M059J (cell line): Measurements from ENCODE around the gene ASH1L. TPM values are rescaled to one million over a fixed set of nuclear protein-coding genes. Genes with fewer than 3 reads are reported as not detected.
"Not testable (repeated sequence)": the region's sequence is repeated elsewhere in the genome, so short reads cannot be mapped to it uniquely, and the experiment has no call there.

ENCODE experiments used
- DNase-seq: peaks from one replicate; pipeline ENCODE4 v3.0.0-alpha.2; 2012; ENCODE audit warnings: low read depth
- total RNA-seq: library from RNA; depleted of rRNA; stranded (reverse); fragments of >200 nt; shearing (Covaris generic); gene quantifications from 2 replicates; pipeline ENCODE4 v1.2.3, GENCODE V29; 2014

The ASH1L gene
- total RNA-seq, 1 experiment from 2014 or later: 23.4 TPM

- DNase-seq: peak; percentile 33
These were observed 623 bp downstream of the ASH1L start for GRCh38 chr1:155561779-155562580.

GRCh38 chr1:155555915-155556314 is 6.7 kb downstream of the ASH1L start:
- DNase-seq: no peak

GRCh38 chr1:155553349-155553748 is 9.3 kb downstream of the ASH1L start:
- no peak for DNase-seq

GRCh38 chr1:155548706-155549105 is 13.9 kb downstream of the ASH1L start:
- no peak for DNase-seq

- no peak for DNase-seq
These were observed 22.4 kb downstream of the ASH1L start for GRCh38 chr1:155540000-155540874.

GRCh38 chr1:155537193-155537592 is 25.4 kb downstream of the ASH1L start:
- DNase-seq: no peak

- DNase-seq: no peak
These were observed 31.0 kb downstream of the ASH1L start for GRCh38 chr1:155531624-155532023.

GRCh38 chr1:155529929-155530328 is 32.7 kb downstream of the ASH1L start:
- no peak for DNase-seq

GRCh38 chr1:155529109-155529508 is 33.5 kb downstream of the ASH1L start:
- no peak for DNase-seq

GRCh38 chr1:155527677-155528076 is 34.9 kb downstream of the ASH1L start:
- DNase-seq: peak; percentile 47

GRCh38 chr1:155526356-155526755 is 36.2 kb downstream of the ASH1L start:
- DNase-seq: no peak

- DNase-seq: peak; percentile 49
These were observed 40.5 kb downstream of the ASH1L start for GRCh38 chr1:155522069-155522468.

- DNase-seq: no peak
These were observed 44.1 kb downstream of the ASH1L start for GRCh38 chr1:155518484-155518883.

GRCh38 chr1:155514582-155515187 is 47.9 kb downstream of the ASH1L start:
- DNase-seq: no peak

- no peak for DNase-seq
These were observed 49.2 kb downstream of the ASH1L start for GRCh38 chr1:155513300-155513916.

- not testable (repeated sequence) for DNase-seq
These were observed 51.2 kb downstream of the ASH1L start for GRCh38 chr1:155511385-155511784.

- DNase-seq: no peak
These were observed 53.5 kb downstream of the ASH1L start for GRCh38 chr1:155509064-155509463.

GRCh38 chr1:155507945-155508344 is 54.7 kb downstream of the ASH1L start:
- DNase-seq: no peak

- DNase-seq: not testable (repeated sequence)
These were observed 56.6 kb downstream of the ASH1L start for GRCh38 chr1:155505963-155506362.

GRCh38 chr1:155504207-155504606 is 58.4 kb downstream of the ASH1L start:
- peak; percentile 32 for DNase-seq

- peak; percentile 42 for DNase-seq
These were observed 62.5 kb downstream of the ASH1L start for GRCh38 chr1:155499953-155500639.
